Hepatocyte (in vitro differentiated cells): ENCODE results near the gene KCNK13. TPM values are rescaled to one million over a fixed set of nuclear protein-coding genes. Genes with fewer than 3 reads are reported as not detected.

ENCODE experiments used
- DNase-seq: peaks from one replicate; pipeline ENCODE4 v3.0.0-alpha.2; 2016; ENCODE audit warnings: low spot score
- H2AFZ ChIP-seq: fragments of 200-600 bp; sonication (generic); 2 replicates; pipeline ENCODE4 v1.6.0; 2016; ENCODE audit warnings: antibody characterized with exemption, mild to moderate bottlenecking
- H3K27ac ChIP-seq: fragments of 200-600 bp; sonication (generic); 2 replicates; pipeline ENCODE4 v1.5.1; 2016; ENCODE audit warnings: mild to moderate bottlenecking
- H3K27me3 ChIP-seq: fragments of 200-600 bp; sonication (generic); 2 replicates; pipeline ENCODE4 v1.6.1; 2016
- H3K36me3 ChIP-seq: fragments of 200-600 bp; sonication (generic); replicated peaks from 2 replicates; pipeline ENCODE4 v1.5.1; 2016; ENCODE audit warnings: low read depth; ENCODE audit not compliant: insufficient read depth
- H3K4me1 ChIP-seq: fragments of 200-600 bp; sonication (generic); 2 replicates; pipeline ENCODE4 v1.5.1; 2016; ENCODE audit warnings: mild to moderate bottlenecking, moderate library complexity; ENCODE audit not compliant: insufficient read depth
- H3K4me2 ChIP-seq: fragments of 200-600 bp; sonication (generic); 2 replicates; pipeline ENCODE4 v1.6.0; 2016
- H3K4me3 ChIP-seq: fragments of 200-600 bp; sonication (generic); 2 replicates; pipeline ENCODE4 v1.5.1; 2016; ENCODE audit warnings: mild to moderate bottlenecking
- H3K79me2 ChIP-seq: fragments of 200-600 bp; sonication (generic); 2 replicates; pipeline ENCODE4 v1.6.0; 2017; ENCODE audit warnings: mild to moderate bottlenecking
- H3K9me2 ChIP-seq: fragments of 200-600 bp; sonication (generic); replicated peaks from 2 replicates; pipeline ENCODE4 v1.6.0; 2017; ENCODE audit warnings: mild to moderate bottlenecking; ENCODE audit not compliant: insufficient read depth
- H3K9me3 ChIP-seq: fragments of 200-600 bp; sonication (generic); 2 replicates; pipeline ENCODE4 v1.5.1; 2016; ENCODE audit warnings: low read depth, mild to moderate bottlenecking
- H4K20me1 ChIP-seq: fragments of 200-600 bp; sonication (generic); 2 replicates; pipeline ENCODE4 v1.6.0; 2016; ENCODE audit warnings: mild to moderate bottlenecking; ENCODE audit not compliant: insufficient read depth, poor library complexity, severe bottlenecking
- CTCF ChIP-seq: fragments of 200-600 bp; sonication (generic); IDR thresholded peaks from 2 replicates; pipeline ENCODE4 v1.5.1; 2016; ENCODE audit warnings: antibody characterized with exemption, mild to moderate bottlenecking; ENCODE audit not compliant: poor library complexity
- EZH2 ChIP-seq: fragments of 200-600 bp; sonication (generic); IDR thresholded peaks from 2 replicates; pipeline ENCODE4 v1.6.1; 2016; ENCODE audit warnings: antibody characterized with exemption, mild to moderate bottlenecking, borderline replicate concordance
- EZH2phosphoT487 ChIP-seq: fragments of 200-600 bp; sonication (generic); IDR thresholded peaks from one replicate; pipeline ENCODE4 v1.6.1; 2018; ENCODE audit warnings: antibody characterized with exemption, mild to moderate bottlenecking, low read depth, moderate library complexity; ENCODE audit not compliant: unreplicated experiment, severe bottlenecking
- WGBS: methylation state at CpG from one replicate; pipeline ENCODE4 v1.1.6; 2016; ENCODE audit warnings: low lambda C conversion rate; ENCODE audit errors: missing lambda C conversion rate; 5-methylcytosine and 5-hydroxymethylcytosine counted together
- polyA plus RNA-seq: library from polyadenylated mRNA; unstranded; fragments of >200 nt; fragmentation: Nextera tagmentation; extraction: Ambion mirVana; gene quantifications from 2 replicates; pipeline ENCODE4 v1.2.1, GENCODE V29; 2016
- total RNA-seq: library from RNA; depleted of rRNA; stranded (reverse); fragments of >200 nt; gene quantifications from 2 replicates; pipeline ENCODE4 v1.2.3, GENCODE V29; 2014

The KCNK13 gene
- total and polyA plus RNA-seq, 2 experiments from 2014 or later: 0.15 to 0.47 TPM

- Histone ChIP-seq H3K9me3 (no peaks in the 10 kb centered on the region), H3K4me1 (no peaks in the 10 kb centered on the region), H3K9me2 (no peaks in the 10 kb centered on the region), H3K79me2 (no peaks in the 10 kb centered on the region), H2AFZ (no peak overlapping the region), H3K4me3 (no peak overlapping the region), H3K27ac (no peak overlapping the region), H3K27me3 (no peaks in the 10 kb centered on the region), H3K36me3 (no peaks in the 10 kb centered on the region), H3K4me2 (no peak overlapping the region), H4K20me1 (no peaks in the 10 kb centered on the region)
- TF ChIP-seq EZH2 (no peak), EZH2phosphoT487 (no peak), CTCF (peak; percentile 12)
- WGBS: 73% methylated on average over 5 of the region's 5 CpGs
- no peak for DNase-seq
Observed at GRCh38 chr14:90114554-90114953, 52.8 kb downstream of the KCNK13 start.

GRCh38 chr14:90115780-90116179, 54.0 kb downstream of the KCNK13 start:
- DNase-seq: no peak
- WGBS: 33% methylated on average over 1 of the region's 1 CpG

GRCh38 chr14:90116444-90116843, 54.6 kb downstream of the KCNK13 start:
- Histone ChIP-seq H3K4me3 (no peak overlapping the region), H2AFZ (no peak overlapping the region), H3K4me2 (no peak overlapping the region), H3K27me3 (no peaks in the 10 kb centered on the region), H3K4me1 (no peaks in the 10 kb centered on the region), H3K9me2 (no peaks in the 10 kb centered on the region), H4K20me1 (no peaks in the 10 kb centered on the region), H3K27ac (no peak overlapping the region), H3K36me3 (no peaks in the 10 kb centered on the region), H3K79me2 (no peaks in the 10 kb centered on the region), H3K9me3 (no peaks in the 10 kb centered on the region)
- 85% methylated on average over 8 of the region's 8 CpGs for WGBS
- TF ChIP-seq CTCF (no peak), EZH2 (no peak), EZH2phosphoT487 (no peak)
- no peak for DNase-seq

More at GRCh38 chr14:90115780-90116179, 54.0 kb downstream of the KCNK13 start:
- no peaks in the 10 kb centered on the region for H3K79me2 ChIP-seq
- no peaks in the 10 kb centered on the region for H4K20me1 ChIP-seq
- TF ChIP-seq EZH2: no peak
- TF ChIP-seq EZH2phosphoT487: no peak
- no peak for TF ChIP-seq CTCF
- H3K9me3 ChIP-seq: no peaks in the 10 kb centered on the region
- H3K4me1 ChIP-seq: no peaks in the 10 kb centered on the region
- H3K36me3 ChIP-seq: no peaks in the 10 kb centered on the region
- H3K4me2 ChIP-seq: no peak overlapping the region
- H2AFZ ChIP-seq: no peak overlapping the region
- no peaks in the 10 kb centered on the region for H3K9me2 ChIP-seq
- H3K4me3 ChIP-seq: no peak overlapping the region
- H3K27ac ChIP-seq: no peak overlapping the region
- no peaks in the 10 kb centered on the region for H3K27me3 ChIP-seq

GRCh38 chr14:90118027-90118426, 56.2 kb downstream of the KCNK13 start:
- Histone ChIP-seq H3K4me2 (no peak overlapping the region), H3K4me3 (no peak overlapping the region), H3K79me2 (no peaks in the 10 kb centered on the region), H3K9me3 (no peaks in the 10 kb centered on the region), H3K27me3 (no peaks in the 10 kb centered on the region), H3K4me1 (no peaks in the 10 kb centered on the region), H2AFZ (no peak overlapping the region), H3K36me3 (no peaks in the 10 kb centered on the region), H4K20me1 (no peaks in the 10 kb centered on the region), H3K27ac (no peak overlapping the region), H3K9me2 (no peaks in the 10 kb centered on the region)
- TF ChIP-seq EZH2 (no peak), CTCF (no peak), EZH2phosphoT487 (no peak)
- DNase-seq: no peak
- WGBS: 72% methylated on average over 3 of the region's 3 CpGs
